ENCODE measurements around the gene GMPPB. TPM values are rescaled to one million over a fixed set of nuclear protein-coding genes. Genes with fewer than 3 reads are reported as not detected.

GMPPB gene
- total and polyA plus RNA-seq, 9 of the 15 experiments (the other 6 are each of a cell fraction or from before 2014, with no cell fraction given), result 0.53 to 17.4 (median 8.1) TPM

GRCh38 chr3:49673121-49673714, 50.5 kb downstream of the GMPPB start (continued):
- TF ChIP-seq, protein P1, sequence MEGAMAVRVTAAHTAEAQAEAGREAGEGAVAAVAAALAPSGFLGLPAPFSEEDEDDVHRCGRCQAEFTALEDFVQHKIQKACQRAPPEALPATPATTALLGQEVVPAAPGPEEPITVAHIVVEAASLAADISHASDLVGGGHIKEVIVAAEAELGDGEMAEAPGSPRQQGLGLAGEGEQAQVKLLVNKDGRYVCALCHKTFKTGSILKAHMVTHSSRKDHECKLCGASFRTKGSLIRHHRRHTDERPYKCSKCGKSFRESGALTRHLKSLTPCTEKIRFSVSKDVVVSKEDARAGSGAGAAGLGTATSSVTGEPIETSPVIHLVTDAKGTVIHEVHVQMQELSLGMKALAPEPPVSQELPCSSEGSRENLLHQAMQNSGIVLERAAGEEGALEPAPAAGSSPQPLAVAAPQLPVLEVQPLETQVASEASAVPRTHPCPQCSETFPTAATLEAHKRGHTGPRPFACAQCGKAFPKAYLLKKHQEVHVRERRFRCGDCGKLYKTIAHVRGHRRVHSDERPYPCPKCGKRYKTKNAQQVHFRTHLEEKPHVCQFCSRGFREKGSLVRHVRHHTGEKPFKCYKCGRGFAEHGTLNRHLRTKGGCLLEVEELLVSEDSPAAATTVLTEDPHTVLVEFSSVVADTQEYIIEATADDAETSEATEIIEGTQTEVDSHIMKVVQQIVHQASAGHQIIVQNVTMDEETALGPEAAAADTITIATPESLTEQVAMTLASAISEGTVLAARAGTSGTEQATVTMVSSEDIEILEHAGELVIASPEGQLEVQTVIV (CRISPR knock-in tag; IDR thresholded peaks at IDR 0.05; ENCODE audit: borderline replicate concordance), result no peak
- no peak for TF ChIP-seq GATAD2B (IDR thresholded peaks at IDR 0.05; ENCODE audit: borderline replicate concordance)
- TF ChIP-seq, protein P2, sequence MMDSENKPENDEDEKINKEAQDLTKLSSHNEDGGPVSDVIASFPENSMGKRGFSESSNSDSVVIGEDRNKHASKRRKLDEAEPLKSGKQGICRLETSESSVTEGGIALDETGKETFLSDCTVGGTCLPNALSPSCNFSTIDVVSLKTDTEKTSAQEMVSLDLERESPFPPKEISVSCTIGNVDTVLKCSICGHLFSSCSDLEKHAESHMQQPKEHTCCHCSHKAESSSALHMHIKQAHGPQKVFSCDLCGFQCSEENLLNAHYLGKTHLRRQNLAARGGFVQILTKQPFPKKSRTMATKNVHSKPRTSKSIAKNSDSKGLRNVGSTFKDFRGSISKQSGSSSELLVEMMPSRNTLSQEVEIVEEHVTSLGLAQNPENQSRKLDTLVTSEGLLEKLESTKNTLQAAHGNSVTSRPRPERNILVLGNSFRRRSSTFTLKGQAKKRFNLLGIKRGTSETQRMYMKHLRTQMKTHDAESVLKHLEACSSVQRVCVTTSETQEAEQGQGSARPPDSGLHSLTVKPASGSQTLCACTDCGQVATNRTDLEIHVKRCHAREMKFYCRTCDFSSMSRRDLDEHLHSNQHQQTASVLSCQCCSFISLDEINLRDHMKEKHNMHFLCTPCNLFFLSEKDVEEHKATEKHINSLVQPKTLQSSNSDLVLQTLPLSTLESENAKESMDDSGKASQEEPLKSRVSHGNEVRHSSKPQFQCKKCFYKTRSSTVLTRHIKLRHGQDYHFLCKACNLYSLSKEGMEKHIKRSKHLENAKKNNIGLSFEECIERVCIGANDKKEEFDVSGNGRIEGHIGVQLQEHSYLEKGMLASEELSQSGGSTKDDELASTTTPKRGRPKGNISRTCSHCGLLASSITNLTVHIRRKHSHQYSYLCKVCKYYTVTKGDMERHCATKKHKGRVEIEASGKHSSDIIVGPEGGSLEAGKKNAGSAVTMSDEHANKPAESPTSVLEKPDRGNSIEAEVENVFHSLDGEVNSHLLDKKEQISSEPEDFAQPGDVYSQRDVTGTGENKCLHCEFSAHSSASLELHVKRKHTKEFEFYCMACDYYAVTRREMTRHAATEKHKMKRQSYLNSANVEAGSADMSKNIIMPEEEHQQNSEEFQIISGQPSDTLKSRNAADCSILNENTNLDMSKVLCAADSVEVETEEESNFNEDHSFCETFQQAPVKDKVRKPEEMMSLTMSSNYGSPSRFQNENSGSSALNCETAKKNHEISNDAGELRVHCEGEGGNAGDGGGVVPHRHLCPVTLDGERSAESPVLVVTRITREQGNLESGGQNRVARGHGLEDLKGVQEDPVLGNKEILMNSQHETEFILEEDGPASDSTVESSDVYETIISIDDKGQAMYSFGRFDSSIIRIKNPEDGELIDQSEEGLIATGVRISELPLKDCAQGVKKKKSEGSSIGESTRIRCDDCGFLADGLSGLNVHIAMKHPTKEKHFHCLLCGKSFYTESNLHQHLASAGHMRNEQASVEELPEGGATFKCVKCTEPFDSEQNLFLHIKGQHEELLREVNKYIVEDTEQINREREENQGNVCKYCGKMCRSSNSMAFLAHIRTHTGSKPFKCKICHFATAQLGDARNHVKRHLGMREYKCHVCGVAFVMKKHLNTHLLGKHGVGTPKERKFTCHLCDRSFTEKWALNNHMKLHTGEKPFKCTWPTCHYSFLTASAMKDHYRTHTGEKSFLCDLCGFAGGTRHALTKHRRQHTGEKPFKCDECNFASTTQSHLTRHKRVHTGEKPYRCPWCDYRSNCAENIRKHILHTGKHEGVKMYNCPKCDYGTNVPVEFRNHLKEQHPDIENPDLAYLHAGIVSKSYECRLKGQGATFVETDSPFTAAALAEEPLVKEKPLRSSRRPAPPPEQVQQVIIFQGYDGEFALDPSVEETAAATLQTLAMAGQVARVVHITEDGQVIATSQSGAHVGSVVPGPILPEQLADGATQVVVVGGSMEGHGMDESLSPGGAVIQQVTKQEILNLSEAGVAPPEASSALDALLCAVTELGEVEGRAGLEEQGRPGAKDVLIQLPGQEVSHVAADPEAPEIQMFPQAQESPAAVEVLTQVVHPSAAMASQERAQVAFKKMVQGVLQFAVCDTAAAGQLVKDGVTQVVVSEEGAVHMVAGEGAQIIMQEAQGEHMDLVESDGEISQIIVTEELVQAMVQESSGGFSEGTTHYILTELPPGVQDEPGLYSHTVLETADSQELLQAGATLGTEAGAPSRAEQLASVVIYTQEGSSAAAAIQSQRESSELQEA (IDR thresholded peaks at IDR 0.05; ENCODE audit: low read depth), result no peak
- TF ChIP-seq RBBP5 (IDR thresholded peaks at IDR 0.05; ENCODE audit: borderline replicate concordance, insufficient read depth, low read length, poor library complexity, severe bottlenecking), result peak; percentile 37
- no peak for TF ChIP-seq STAT5B (CRISPR knock-in tag; IDR thresholded peaks at IDR 0.05)
- no peak for TF ChIP-seq SMAD4 (CRISPR knock-in tag; conservative IDR thresholded peaks at IDR 0.05)
- TF ChIP-seq GABPB2 (CRISPR knock-in tag; conservative IDR thresholded peaks at IDR 0.05), result no peak
- TF ChIP-seq SREBF2 (CRISPR knock-in tag; IDR thresholded peaks at IDR 0.05), result peak; percentile 43; the same call in 1 of the 2 replicates
- TF ChIP-seq, protein P3, sequence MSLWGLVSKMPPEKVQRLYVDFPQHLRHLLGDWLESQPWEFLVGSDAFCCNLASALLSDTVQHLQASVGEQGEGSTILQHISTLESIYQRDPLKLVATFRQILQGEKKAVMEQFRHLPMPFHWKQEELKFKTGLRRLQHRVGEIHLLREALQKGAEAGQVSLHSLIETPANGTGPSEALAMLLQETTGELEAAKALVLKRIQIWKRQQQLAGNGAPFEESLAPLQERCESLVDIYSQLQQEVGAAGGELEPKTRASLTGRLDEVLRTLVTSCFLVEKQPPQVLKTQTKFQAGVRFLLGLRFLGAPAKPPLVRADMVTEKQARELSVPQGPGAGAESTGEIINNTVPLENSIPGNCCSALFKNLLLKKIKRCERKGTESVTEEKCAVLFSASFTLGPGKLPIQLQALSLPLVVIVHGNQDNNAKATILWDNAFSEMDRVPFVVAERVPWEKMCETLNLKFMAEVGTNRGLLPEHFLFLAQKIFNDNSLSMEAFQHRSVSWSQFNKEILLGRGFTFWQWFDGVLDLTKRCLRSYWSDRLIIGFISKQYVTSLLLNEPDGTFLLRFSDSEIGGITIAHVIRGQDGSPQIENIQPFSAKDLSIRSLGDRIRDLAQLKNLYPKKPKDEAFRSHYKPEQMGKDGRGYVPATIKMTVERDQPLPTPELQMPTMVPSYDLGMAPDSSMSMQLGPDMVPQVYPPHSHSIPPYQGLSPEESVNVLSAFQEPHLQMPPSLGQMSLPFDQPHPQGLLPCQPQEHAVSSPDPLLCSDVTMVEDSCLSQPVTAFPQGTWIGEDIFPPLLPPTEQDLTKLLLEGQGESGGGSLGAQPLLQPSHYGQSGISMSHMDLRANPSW (CRISPR knock-in tag; IDR thresholded peaks at IDR 0.05), result no peak
- peak; percentile 28; the same call in 1 of the 2 replicates for TF ChIP-seq CBFA2T3 (IDR thresholded peaks at IDR 0.05)
- TF ChIP-seq CREB3L1 (IDR thresholded peaks at IDR 0.05; ENCODE audit: borderline replicate concordance, low read depth), result no peak
- TF ChIP-seq ZC3H4 (CRISPR knock-in tag; IDR thresholded peaks at IDR 0.05; ENCODE audit: borderline replicate concordance), result no peak
- no peak for TF ChIP-seq HDAC1 (IDR thresholded peaks at IDR 0.05)

All from K562 (cell line).